SU-DHL-6 (cell line): ENCODE results near the gene NFIB.

Source experiments
- H2AFZ ChIP-seq: fragments of 200-600 bp; sonication (generic); 2 replicates; pipeline ENCODE4 v1.6.1; 2014; ENCODE audit warnings: low read depth, mild to moderate bottlenecking, moderate library complexity, mixed read lengths, antibody characterized with exemption, low read length; ENCODE audit not compliant: severe bottlenecking
- H3F3A ChIP-seq: fragments of 200-600 bp; shearing (Covaris generic); 2 replicates; pipeline ENCODE4 v1.6.0; 2016; ENCODE audit warnings: antibody characterized with exemption, mild to moderate bottlenecking; ENCODE audit not compliant: insufficient read depth
- H3K27ac ChIP-seq: fragments of 200-600 bp; sonication (generic); 2 replicates; pipeline ENCODE4 v1.5.1; 2016; ENCODE audit warnings: low read depth, mild to moderate bottlenecking, low read length, moderate library complexity, mixed read lengths
- H3K27me3 ChIP-seq: fragments of 200-600 bp; sonication (generic), shearing (Covaris generic); 2 replicates; pipeline ENCODE4 v1.6.0; 2014; ENCODE audit warnings: mild to moderate bottlenecking, low read length
- H3K36me3 ChIP-seq: fragments of 200-600 bp; sonication (generic); 2 replicates; pipeline ENCODE4 v1.6.1; 2014; ENCODE audit warnings: mild to moderate bottlenecking, low read length, mixed read lengths
- H3K4me2 ChIP-seq: fragments of 300-600, 200-600 bp; shearing (Covaris generic), sonication (generic); 2 replicates; pipeline ENCODE4 v1.6.0; 2014; ENCODE audit warnings: low read length, low read depth, mild to moderate bottlenecking; ENCODE audit not compliant: poor library complexity, severe bottlenecking
- H3K4me3 ChIP-seq: fragments of 200-600 bp; sonication (generic); 2 replicates; pipeline ENCODE4 v1.5.1; 2014; ENCODE audit warnings: antibody characterized with exemption, low read length, mild to moderate bottlenecking, mixed read lengths; ENCODE audit not compliant: insufficient read depth, poor library complexity, severe bottlenecking
- H3K79me2 ChIP-seq: fragments of 200-600 bp; sonication (generic); 2 replicates; pipeline ENCODE4 v1.6.1; 2014; ENCODE audit warnings: mild to moderate bottlenecking, low read length, moderate library complexity; ENCODE audit not compliant: insufficient read depth
- H3K9ac ChIP-seq: fragments of 200-600 bp; sonication (generic); 2 replicates; pipeline ENCODE4 v1.7.0; 2014; ENCODE audit warnings: mild to moderate bottlenecking, low read length
- H3K9me2 ChIP-seq: fragments of 200-600 bp; sonication (generic); replicated peaks from 2 replicates; pipeline ENCODE4 v1.6.1; 2014; ENCODE audit warnings: low read length; ENCODE audit not compliant: insufficient read depth
- H3K9me3 ChIP-seq: fragments of 200-600 bp; sonication (generic); 2 replicates; pipeline ENCODE4 v1.6.1; 2014; ENCODE audit warnings: low read length, mixed read lengths; ENCODE audit not compliant: insufficient read depth
- H4K20me1 ChIP-seq: fragments of 200-600 bp; sonication (generic); 2 replicates; pipeline ENCODE4 v1.6.1; 2014; ENCODE audit warnings: low read depth, mild to moderate bottlenecking, antibody characterized with exemption, low read length, moderate library complexity, mixed read lengths
- CTCF ChIP-seq: fragments of 200-600 bp; sonication (generic); IDR thresholded peaks from one replicate; pipeline ENCODE4 v1.5.1; 2017; ENCODE audit warnings: antibody characterized with exemption, mild to moderate bottlenecking, low read length, moderate library complexity; ENCODE audit not compliant: insufficient read depth, poor library complexity, severe bottlenecking
- EZH2phosphoT487 ChIP-seq: fragments of 200-600 bp; sonication (generic), shearing (Covaris generic); conservative IDR thresholded peaks from 2 replicates; pipeline ENCODE4 v1.6.1; 2018; ENCODE audit warnings: mild to moderate bottlenecking, antibody characterized with exemption, low read length, moderate library complexity, mixed read lengths

Gene NFIB

DNA sequence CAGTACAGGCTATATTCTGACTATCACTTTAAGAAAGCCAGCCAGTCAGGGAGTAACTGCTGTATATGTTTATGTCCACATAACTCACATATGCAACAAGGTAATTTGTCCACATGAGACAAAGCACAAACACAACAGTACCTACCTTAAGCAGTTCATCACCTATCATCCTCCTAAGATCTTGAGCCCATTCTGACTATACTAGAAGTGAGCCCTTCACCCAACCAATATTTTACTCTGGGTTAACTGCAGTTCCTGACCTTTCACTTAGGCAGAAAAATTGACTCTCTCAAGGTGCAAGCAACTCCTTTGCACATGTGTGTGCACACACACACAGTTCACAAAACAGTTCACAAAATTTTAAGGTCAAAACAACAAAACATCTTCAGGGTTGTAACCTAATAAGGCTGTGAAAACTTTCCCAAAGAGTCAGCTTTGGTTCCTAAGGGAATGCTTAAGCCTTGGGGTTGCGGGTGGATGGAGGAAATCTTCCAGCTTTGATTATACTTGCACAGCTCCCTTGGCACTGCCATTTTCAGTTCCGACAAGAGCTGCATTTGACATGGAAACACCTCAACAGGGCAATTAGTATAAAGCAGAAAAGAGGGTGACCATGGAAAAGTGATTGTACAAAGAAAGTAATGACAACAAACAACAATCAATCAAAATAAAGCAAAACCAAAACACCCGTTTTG, 215.3 kb downstream of the NFIB start:
- Histone ChIP-seq H4K20me1 (no peaks in the 10 kb centered on the region), H3K9ac (no peak overlapping the region), H3K4me2 (no peak overlapping the region), H3K79me2 (no peaks in the 10 kb centered on the region), H3K27me3 (no peaks in the 10 kb centered on the region), H3K9me3 (no peaks in the 10 kb centered on the region), H3K36me3 (no peaks in the 10 kb centered on the region), H3K9me2 (no peaks in the 10 kb centered on the region), H2AFZ (no peak overlapping the region), H3F3A (no peaks in the 10 kb centered on the region), H3K4me3 (no peak overlapping the region), H3K27ac (no peak overlapping the region)
- TF ChIP-seq EZH2phosphoT487 = no peak
- TF ChIP-seq CTCF = no peak

- Histone ChIP-seq H3K27ac (no peak overlapping the region), H3K9ac (no peak overlapping the region), H4K20me1 (no peaks in the 10 kb centered on the region), H3K27me3 (no peaks in the 10 kb centered on the region), H2AFZ (no peak overlapping the region), H3K36me3 (no peaks in the 10 kb centered on the region), H3F3A (no peaks in the 10 kb centered on the region), H3K4me3 (no peak overlapping the region), H3K9me2 (no peaks in the 10 kb centered on the region), H3K4me2 (no peak overlapping the region), H3K79me2 (no peaks in the 10 kb centered on the region), H3K9me3 (no peaks in the 10 kb centered on the region)
- TF ChIP-seq EZH2phosphoT487 (no peak), CTCF (no peak)
Observed at GRCh38 chr9:14097666-14098415, 216.1 kb downstream of the NFIB start.

GRCh38 chr9:14097215-14097614, 216.7 kb downstream of the NFIB start:
- no peaks in the 10 kb centered on the region for H3K36me3 ChIP-seq
- H3K4me3 ChIP-seq = no peak overlapping the region
- TF ChIP-seq CTCF = no peak
- no peak for TF ChIP-seq EZH2phosphoT487
- H2AFZ ChIP-seq = no peak overlapping the region
- no peaks in the 10 kb centered on the region for H3K27me3 ChIP-seq
- H3F3A ChIP-seq = no peaks in the 10 kb centered on the region
- no peaks in the 10 kb centered on the region for H3K9me3 ChIP-seq
- no peaks in the 10 kb centered on the region for H3K79me2 ChIP-seq
- no peaks in the 10 kb centered on the region for H3K9me2 ChIP-seq
- H3K27ac ChIP-seq = no peak overlapping the region
- H3K9ac ChIP-seq = no peak overlapping the region
- H4K20me1 ChIP-seq = no peaks in the 10 kb centered on the region
- no peak overlapping the region for H3K4me2 ChIP-seq
